SK-N-MC (cell line): ENCODE data around the gene SGPL1.

Experiments used
- EZH2 ChIP-seq: fragments of 200-600 bp; sonication (generic); IDR thresholded peaks from one replicate; pipeline ENCODE4 v1.6.1; 2017; ENCODE audit warnings: antibody characterized with exemption
- POLR2AphosphoS5 ChIP-seq: IDR thresholded peaks from 2 replicates; pipeline ENCODE4 v1.6.1; 2012; ENCODE audit warnings: mild to moderate bottlenecking, low read depth, low read length, borderline replicate concordance

- TF ChIP-seq POLR2AphosphoS5: no peak
- no peak for TF ChIP-seq EZH2
Observed at GRCh38 chr10:70811881-70812280, 3.9 kb upstream of the SGPL1 start.
